ENCODE data around the gene SRSF2. TPM values are rescaled to one million over a fixed set of nuclear protein-coding genes. Genes with fewer than 3 reads are reported as not detected.

SRSF2 gene
- total and polyA plus RNA-seq, 9 of the 15 experiments (the other 6 are each of a cell fraction or from before 2014, with no cell fraction given), result 161 to 583 (median 393) TPM

DNA sequence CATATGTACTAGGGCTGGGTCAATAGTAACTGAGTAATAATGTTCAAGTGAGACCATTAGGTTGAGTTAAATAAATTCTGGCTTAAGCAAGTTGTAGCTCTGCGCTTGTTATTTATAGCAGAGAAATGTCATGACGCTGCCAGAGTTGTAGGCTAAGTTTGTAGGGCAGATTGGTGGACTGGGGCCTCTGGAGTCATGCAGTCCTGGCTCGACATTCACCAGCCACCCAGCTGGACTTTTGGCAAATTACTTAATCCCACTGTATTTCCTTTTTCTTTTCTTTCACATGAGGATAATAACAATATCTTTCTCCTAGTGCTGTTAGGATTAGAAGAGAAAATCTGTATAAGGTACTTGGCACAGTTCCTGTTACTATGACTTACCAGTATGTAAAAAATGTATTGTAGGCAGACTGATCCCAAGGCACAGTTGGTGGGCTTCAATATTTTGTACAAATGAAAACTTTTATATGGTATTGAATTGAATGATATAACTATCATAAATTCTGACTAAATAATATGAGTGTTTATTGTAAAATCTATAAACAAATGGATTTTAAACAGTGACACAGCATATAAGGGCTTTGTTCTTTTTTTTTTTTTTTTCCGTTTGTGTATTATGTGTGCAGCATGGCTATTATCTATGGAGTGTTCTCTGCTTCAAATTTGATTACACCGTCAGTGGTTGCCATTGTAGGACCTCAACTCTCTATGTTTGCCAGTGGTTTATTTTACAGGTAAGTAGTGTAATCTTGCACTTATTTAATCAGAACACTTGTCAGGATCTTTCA, 3.4 kb upstream of the SRSF2 start (continued):
- TF ChIP-seq, protein P1, sequence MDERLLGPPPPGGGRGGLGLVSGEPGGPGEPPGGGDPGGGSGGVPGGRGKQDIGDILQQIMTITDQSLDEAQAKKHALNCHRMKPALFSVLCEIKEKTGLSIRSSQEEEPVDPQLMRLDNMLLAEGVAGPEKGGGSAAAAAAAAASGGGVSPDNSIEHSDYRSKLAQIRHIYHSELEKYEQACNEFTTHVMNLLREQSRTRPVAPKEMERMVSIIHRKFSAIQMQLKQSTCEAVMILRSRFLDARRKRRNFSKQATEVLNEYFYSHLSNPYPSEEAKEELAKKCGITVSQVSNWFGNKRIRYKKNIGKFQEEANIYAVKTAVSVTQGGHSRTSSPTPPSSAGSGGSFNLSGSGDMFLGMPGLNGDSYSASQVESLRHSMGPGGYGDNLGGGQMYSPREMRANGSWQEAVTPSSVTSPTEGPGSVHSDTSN (CRISPR knock-in tag; IDR thresholded peaks at IDR 0.05; ENCODE audit: low read depth), result no peak
- TF ChIP-seq, protein P1 (tag; conservative IDR thresholded peaks at IDR 0.05; ENCODE audit: low read depth), result peak; percentile 62
- no peak for TF ChIP-seq NEUROD1 (IDR thresholded peaks at IDR 0.05; ENCODE audit: borderline replicate concordance, low read depth, low read length, partially characterized antibody)
- TF ChIP-seq MTA1 (IDR thresholded peaks at IDR 0.05; ENCODE audit: borderline replicate concordance), result no peak
- no peak for TF ChIP-seq CREBBP (IDR thresholded peaks at IDR 0.05; ENCODE audit: low read depth, low read length)
- no peak for TF ChIP-seq SMAD4 (CRISPR knock-in tag; conservative IDR thresholded peaks at IDR 0.05)
- TF ChIP-seq HNRNPH1 (optimal IDR thresholded peaks at IDR 0.05; ENCODE audit: low read depth, low read length), result no peak
- 0 out of 2 replicates have a peak, but pooled peaks have one; percentile 20 for TF ChIP-seq SIN3B (IDR thresholded peaks at IDR 0.05; ENCODE audit: low read depth)
- no peak for TF ChIP-seq BCOR (IDR thresholded peaks at IDR 0.05)
- no peak for TF ChIP-seq ZKSCAN3 (CRISPR knock-in tag; IDR thresholded peaks at IDR 0.05)
- 0 out of 2 replicates have a peak, but pooled peaks have one; percentile 44 for TF ChIP-seq MEF2A (IDR thresholded peaks at IDR 0.05; ENCODE audit: control insufficient read depth, low read depth, low read length)
- no peak for TF ChIP-seq EHMT2 (IDR thresholded peaks at IDR 0.05)
- TF ChIP-seq MECOM (CRISPR knock-in tag; IDR thresholded peaks at IDR 0.05), result no peak

Data from K562 (cell line).